ENCODE measurements around the gene ABRACL.

- TF ChIP-seq CTCF (IDR thresholded peaks at IDR 0.05; ENCODE audit: control extremely low read depth in 1 of 3, insufficient read depth in 1 of 3, low read depth in 1 of 3, low read length in 3 of 3) (no peak), POLR2AphosphoS5 (IDR thresholded peaks at IDR 0.05; ENCODE audit: low read depth, low read length) (no peak), JUN (IDR thresholded peaks at IDR 0.05; ENCODE audit: low read depth, low read length) (no peak)
Measured at GRCh38 chr6:139081471-139081870, 52.9 kb downstream of the ABRACL start.
